ENCODE measurements around the gene WSB2.
"Not testable (repeated sequence)": the region's sequence is repeated elsewhere in the genome, so short reads cannot be mapped to it uniquely, and the experiment has no call there.

WSB2 gene

DNA sequence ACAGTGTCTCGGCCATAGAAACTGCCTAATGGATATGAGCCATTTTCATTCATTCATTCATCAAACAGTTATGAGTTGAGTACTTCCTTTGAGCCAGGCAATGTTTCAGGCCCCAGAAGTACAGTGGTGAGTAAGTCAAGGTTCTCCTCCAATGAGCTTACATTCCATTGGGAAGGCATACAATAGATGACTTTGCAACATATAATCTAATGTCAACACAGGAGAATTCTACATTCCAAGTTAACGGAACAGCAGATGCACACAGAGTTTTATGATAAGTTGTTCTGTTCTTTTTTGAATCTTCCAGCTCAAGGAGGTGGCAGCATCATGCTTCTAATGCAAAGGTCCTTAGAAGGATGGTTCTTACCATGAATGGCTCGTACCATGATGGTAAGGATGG, 47.7 kb downstream of the WSB2 start:
- TF ChIP-seq, protein P1, sequence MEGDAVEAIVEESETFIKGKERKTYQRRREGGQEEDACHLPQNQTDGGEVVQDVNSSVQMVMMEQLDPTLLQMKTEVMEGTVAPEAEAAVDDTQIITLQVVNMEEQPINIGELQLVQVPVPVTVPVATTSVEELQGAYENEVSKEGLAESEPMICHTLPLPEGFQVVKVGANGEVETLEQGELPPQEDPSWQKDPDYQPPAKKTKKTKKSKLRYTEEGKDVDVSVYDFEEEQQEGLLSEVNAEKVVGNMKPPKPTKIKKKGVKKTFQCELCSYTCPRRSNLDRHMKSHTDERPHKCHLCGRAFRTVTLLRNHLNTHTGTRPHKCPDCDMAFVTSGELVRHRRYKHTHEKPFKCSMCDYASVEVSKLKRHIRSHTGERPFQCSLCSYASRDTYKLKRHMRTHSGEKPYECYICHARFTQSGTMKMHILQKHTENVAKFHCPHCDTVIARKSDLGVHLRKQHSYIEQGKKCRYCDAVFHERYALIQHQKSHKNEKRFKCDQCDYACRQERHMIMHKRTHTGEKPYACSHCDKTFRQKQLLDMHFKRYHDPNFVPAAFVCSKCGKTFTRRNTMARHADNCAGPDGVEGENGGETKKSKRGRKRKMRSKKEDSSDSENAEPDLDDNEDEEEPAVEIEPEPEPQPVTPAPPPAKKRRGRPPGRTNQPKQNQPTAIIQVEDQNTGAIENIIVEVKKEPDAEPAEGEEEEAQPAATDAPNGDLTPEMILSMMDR (IDR thresholded peaks at IDR 0.05; ENCODE audit: insufficient read depth, missing control alignments) = no peak
- FAIRE-seq (no peak), DNase-seq (ENCODE audit: insufficient read length, low spot score) (no peak)

DNA sequence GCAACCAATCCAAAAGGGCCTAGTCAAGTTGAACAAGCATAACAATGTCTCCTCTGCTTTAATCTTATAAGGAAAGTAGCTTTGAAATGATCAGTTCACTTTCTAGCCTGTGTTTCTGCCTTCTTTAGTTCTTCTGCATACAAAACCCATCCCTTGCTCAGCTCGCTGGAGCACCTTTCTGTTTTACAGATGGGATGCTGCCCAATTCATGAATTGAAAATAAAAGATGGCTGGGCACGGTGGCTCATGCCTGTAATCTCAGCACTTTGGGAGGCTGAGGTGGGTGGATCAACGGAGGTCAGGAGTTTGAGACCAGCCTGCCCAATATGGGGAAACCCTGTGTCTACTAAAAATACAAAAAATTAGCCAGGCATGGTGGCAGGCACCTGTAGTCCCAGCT, 49.0 kb downstream of the WSB2 start:
- FAIRE-seq = no peak

DNA sequence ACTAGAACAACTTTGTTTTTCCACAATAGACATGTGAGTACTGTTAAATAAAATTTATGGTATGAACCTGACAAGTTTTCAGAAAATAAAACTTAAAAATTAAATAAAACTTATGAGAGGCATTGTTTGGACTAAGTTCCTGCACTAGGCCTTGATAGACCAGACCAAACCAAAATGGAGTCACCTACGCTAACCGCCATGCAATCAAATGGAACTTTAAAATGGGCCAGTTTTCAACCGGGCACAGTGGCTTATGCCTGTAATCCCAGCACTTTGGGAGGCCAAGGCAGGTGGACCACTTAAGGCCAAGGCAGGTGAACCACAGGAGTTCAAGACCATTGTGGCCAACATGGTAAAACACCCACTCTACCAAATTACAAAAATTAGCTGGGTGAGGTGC, 49.6 kb downstream of the WSB2 start:
- no peak for FAIRE-seq
- TF ChIP-seq, protein P1 (IDR thresholded peaks at IDR 0.05; ENCODE audit: insufficient read depth, missing control alignments) = no peak
- DNase-seq (ENCODE audit: insufficient read length, low spot score) = no peak

More for the DNA sequence above, 49.0 kb downstream of the WSB2 start:
- TF ChIP-seq, protein P1 (IDR thresholded peaks at IDR 0.05; ENCODE audit: insufficient read depth, missing control alignments) = no peak
- DNase-seq (ENCODE audit: insufficient read length, low spot score) = no peak

DNA sequence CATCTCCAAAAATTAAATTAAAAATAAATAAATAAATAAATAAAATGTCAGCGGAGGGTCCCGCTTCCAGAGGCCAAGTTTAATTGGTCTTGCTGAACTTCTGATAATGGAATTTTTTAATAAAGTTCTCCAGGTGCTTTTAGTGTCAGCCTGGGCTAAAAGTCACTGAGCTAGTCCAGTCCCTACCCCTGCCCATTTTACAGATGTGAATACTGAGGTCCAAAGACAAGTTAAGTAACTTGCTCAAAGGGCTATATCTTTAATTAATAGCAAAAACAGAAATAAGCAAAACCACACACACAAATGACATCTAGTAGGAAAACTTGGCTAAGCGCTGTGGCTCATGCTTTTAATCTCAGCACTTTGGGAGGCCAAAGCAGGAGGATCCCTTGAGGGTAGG, 50.1 kb downstream of the WSB2 start:
- DNase-seq (ENCODE audit: insufficient read length, low spot score) (no peak), FAIRE-seq (no peak)
- TF ChIP-seq, protein P1 (IDR thresholded peaks at IDR 0.05; ENCODE audit: insufficient read depth, missing control alignments) = no peak

DNA sequence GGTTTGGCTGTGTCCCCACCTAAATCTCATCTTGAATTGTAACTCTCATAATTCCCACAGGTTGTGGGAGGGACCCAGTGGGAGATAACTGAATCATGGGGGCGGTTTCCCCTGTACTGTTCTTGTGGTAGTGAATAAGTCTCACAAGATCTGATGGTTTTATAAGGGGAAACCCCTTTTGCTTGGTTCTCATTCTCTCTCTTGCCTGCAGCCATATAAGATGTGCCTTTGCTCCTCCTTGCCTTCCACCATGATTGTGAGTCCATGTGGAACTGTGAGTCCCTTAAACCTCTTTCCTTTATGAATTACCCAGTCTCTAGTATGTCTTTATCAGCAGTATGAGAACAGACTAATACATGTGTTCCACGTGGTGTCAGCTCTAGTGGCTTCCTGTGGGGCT, 61.2 kb downstream of the WSB2 start:
- not testable (repeated sequence) for FAIRE-seq; DNase-seq (ENCODE audit: insufficient read length, low spot score)

DNA sequence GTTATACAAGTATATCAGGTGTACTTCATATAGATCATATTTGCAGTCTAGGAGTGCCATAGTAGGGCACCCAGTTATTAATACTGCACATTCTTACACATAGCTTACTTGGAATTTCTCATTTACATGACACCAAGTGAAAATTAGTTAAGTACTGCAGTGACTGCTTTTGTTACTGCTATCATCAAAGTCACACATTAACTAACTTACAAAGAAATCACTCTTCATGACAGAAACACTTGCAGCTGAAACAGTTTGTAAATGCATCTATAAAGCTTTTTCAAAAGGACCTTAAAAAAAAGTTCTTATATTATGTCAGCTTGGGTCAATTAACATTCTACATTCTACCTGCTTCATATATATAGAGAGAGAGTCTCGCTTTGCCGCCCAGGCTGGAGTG, 62.3 kb downstream of the WSB2 start:
- FAIRE-seq (no peak), DNase-seq (ENCODE audit: insufficient read length, low spot score) (no peak)
- TF ChIP-seq, protein P1 (IDR thresholded peaks at IDR 0.05; ENCODE audit: insufficient read depth, missing control alignments) = no peak

DNA sequence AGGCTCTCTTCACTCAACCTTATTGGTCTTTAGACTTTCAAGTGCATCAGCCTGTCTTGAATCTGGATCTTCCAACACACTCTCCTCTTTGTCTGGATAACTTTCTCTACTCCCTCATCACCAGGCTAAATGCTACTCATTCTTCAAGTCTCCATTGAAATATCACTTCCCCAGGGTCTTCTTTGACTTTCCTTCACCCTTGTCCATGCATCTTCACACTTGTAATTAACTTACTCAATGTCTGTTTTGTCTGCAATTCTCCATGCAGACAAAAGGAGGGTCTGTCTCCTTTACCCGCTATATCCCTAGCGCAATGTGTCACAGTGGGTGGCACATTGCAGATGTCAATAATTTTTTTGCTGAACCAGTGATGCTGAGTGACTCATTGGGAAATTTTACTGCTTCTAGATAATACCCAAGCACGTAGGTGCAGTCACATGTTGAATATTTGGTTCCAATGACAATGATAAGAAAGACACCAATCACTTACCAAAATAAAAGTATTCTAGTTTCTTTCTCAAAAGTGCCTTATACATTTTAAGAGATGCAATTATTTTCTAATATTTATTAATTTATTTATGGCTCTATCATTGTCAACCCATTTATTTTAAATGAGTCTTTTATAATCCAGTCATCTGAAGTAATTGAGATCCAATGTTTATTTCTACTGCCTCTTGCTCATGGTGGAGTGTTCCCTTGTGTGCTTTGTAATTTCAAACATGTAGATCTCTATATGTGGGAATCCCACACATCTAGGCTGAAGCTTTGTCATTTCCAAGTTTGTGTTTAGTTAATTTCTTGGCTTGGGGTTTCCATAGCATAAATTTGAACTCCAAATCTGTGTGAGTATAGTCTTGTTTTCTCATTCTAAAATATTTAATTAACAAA, 66.2 kb downstream of the WSB2 start:
- no peak for FAIRE-seq
- TF ChIP-seq, protein P1 (IDR thresholded peaks at IDR 0.05; ENCODE audit: insufficient read depth, missing control alignments) = no peak
- DNase-seq (ENCODE audit: insufficient read length, low spot score) = no peak
